ENCODE measurements around the gene ETHE1. TPM values are rescaled to one million over a fixed set of nuclear protein-coding genes. Genes with fewer than 3 reads are reported as not detected.
A peak's percentile ranks its signal among the peaks of the same experiment; 100 is the strongest.

ETHE1 gene
- 10 to 100 TPM; 62.1 to 64.4 TPM for total RNA-seq

- Mint-ChIP-seq H3K36me3 (ENCODE audit: low read depth) (peaks cover 3% of the 10 kb centered on the region), H3K4me1 (ENCODE audit: low read depth) (peaks cover 22% of the 10 kb centered on the region), H3K9me3 (no peaks in the 10 kb centered on the region), H3K27ac (peak within 1 kb of the TSS; percentile 96), H3K4me3 (peak within 1 kb of the TSS; percentile 97), H3K27me3 (ENCODE audit: low read depth) (no peaks in the 10 kb centered on the region)
- intact Hi-C loops (cut with micrococcal nuclease), result loop anchor here (2.0 to 5.0 kb wide), 2 partner anchors 22 to 255 kb away; partner anchors contain the start of genes KCNN4 and PHLDB3
- CTCF ChIA-PET, result interaction anchor here (1.1 to 6.1 kb wide), 7 partner anchors 7 to 95 kb away, joined by 3 to 49 read pairs (median 12); no protein-coding TSS in a partner anchor
- DNase-seq, result peak; percentile 73
Measured at GRCh38 chr19:43526884-43527859, at the start of gene ETHE1. Gene ETHE1 (minus strand): TSS chr19:43527201. CDS start chr19:43527177, 24 bp downstream.

- DNase-seq, result no peak
- Mint-ChIP-seq H3K4me3 (peak overlapping the region; percentile 62), H3K4me1 (ENCODE audit: low read depth) (peaks cover 33% of the 10 kb centered on the region), H3K9me3 (no peaks in the 10 kb centered on the region), H3K27ac (no peak overlapping the region), H3K27me3 (ENCODE audit: low read depth) (no peaks in the 10 kb centered on the region), H3K36me3 (ENCODE audit: low read depth) (peaks cover 10% of the 10 kb centered on the region)
- intact Hi-C loops (cut with micrococcal nuclease), result loop anchor here (1.0 to 2.0 kb wide), 6 partner anchors 14 to 209 kb away; partner anchors contain the start of genes IRGQ, ZNF428, ZNF575 and ZNF576
- CTCF ChIA-PET, result interaction anchor here (0.5 to 3.1 kb wide), 2 partner anchors 18 to 48 kb away, joined by 5 to 29 read pairs; no protein-coding TSS in a partner anchor
Measured at GRCh38 chr19:43575955-43576878, 49.2 kb upstream of the ETHE1 start.

DNA sequence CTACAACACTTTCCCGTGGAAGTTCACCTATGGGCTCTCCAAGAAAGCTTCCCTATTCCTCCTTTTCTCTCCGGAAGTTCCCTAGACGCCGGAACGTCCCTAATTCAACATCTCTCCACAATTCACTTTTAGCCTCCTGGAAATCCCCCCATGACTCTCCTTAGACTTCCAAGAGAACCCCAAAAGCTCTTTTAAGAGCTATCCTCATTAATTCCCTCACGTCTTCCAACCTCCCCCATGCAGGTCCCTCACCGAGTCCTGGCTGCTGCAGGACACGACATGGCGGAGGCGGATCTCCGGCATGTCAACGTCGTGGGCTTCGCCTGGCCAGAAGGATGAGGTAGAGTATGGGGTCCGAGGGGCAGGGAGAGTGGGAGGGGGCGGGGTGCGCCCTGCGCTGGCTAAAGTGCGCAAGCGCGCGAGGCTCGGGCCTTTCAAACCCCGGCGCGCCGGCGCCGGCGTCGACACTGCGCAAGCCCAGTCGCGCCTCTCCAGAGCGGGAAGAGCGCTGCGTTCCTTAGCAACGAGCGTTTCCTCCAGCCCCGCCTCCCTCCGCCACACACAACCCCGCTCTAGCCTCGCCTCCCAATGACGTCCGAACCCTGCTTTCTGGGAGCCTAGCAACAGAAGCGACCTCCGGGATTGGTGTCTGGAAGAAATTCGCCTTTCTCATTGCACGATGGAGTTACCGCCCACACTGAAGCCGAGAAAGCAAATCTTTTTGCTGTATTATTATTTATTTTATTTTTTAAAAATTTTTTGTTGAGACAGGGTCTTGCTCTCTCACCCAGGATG is 48.4 kb upstream of the ETHE1 start, which contains the start of the genes PINLYP and XRCC1:
Gene PINLYP (plus strand): TSS at position 646 of the 795 bp plus-strand sequence. CDS start 1,391 bp downstream, outside the sequence.
Gene XRCC1 (minus strand): TSS at position 372 of the 795 bp plus-strand sequence. CDS start 69 bp downstream, at position 303.
- intact Hi-C loops (cut with micrococcal nuclease), result loop anchor here (1.0 to 2.0 kb wide), 6 partner anchors 13 to 209 kb away; partner anchors contain the start of genes IRGQ, ZNF428, ZNF575 and ZNF576
- H3K27me3 Mint-ChIP-seq (ENCODE audit: low read depth), result no peaks in the 10 kb centered on the region

GRCh38 chr19:43574424-43575155 is 47.6 kb upstream of the ETHE1 start:
- no peak for DNase-seq
- H3K4me1 Mint-ChIP-seq (ENCODE audit: low read depth), result peaks cover 35% of the 10 kb centered on the region

More for the DNA sequence above, 48.4 kb upstream of the ETHE1 start, which contains the start of the genes PINLYP and XRCC1:
- Mint-ChIP-seq H3K36me3 (ENCODE audit: low read depth) (peaks cover 14% of the 10 kb centered on the region), H3K4me1 (ENCODE audit: low read depth) (peaks cover 37% of the 10 kb centered on the region), H3K27ac (peak within 1 kb of the TSS; percentile 94), H3K9me3 (no peaks in the 10 kb centered on the region), H3K4me3 (peak within 1 kb of the TSS; percentile 95)
- DNase-seq, result peak; percentile 99
- CTCF ChIA-PET, result interaction anchor here (0.6 to 3.1 kb wide), 6 partner anchors 10 to 113 kb away, joined by 3 to 29 read pairs (median 6); no protein-coding TSS in a partner anchor

DNA sequence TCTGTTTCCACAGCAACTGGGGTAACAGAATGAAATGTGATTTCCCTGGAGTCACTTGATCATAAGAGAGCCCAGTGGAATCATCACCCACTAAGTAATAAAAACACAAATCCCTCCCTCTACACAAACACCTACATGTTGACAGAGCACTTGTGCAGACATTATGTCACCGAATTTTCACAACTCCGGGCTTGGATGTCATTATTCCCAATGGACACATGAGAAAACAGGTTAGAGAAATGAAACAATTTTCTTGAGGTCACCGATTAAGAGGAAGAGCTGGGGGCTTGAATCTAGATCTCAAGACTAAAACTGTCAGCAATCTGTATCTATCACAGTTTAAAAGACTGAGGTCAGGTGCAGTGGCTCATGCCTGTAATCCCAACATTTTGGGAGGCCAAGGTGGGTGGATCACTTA is 45.2 kb upstream of the ETHE1 start:
- DNase-seq, result no peak
- peak overlapping the region; percentile 19 for H3K27ac Mint-ChIP-seq
- CTCF ChIA-PET, result interaction anchor here (1.2 to 5.2 kb wide), 2 partner anchors 16 to 20 kb away, joined by 5 to 28 read pairs; no protein-coding TSS in a partner anchor
- intact Hi-C loops (cut with micrococcal nuclease), result no loop called here
- H3K4me3 Mint-ChIP-seq, result no peak overlapping the region
- no peaks in the 10 kb centered on the region for H3K9me3 Mint-ChIP-seq
- H3K27me3 Mint-ChIP-seq (ENCODE audit: low read depth), result no peaks in the 10 kb centered on the region
- peaks cover 14% of the 10 kb centered on the region for H3K36me3 Mint-ChIP-seq (ENCODE audit: low read depth)
- H3K4me1 Mint-ChIP-seq (ENCODE audit: low read depth), result peaks cover 31% of the 10 kb centered on the region

More at GRCh38 chr19:43574424-43575155, 47.6 kb upstream of the ETHE1 start:
- Mint-ChIP-seq H3K27ac (peak overlapping the region; percentile 94), H3K36me3 (ENCODE audit: low read depth) (peaks cover 14% of the 10 kb centered on the region), H3K9me3 (no peaks in the 10 kb centered on the region), H3K27me3 (ENCODE audit: low read depth) (no peaks in the 10 kb centered on the region), H3K4me3 (peak overlapping the region; percentile 95)
- intact Hi-C loops (cut with micrococcal nuclease), result loop anchor here (1.0 to 2.0 kb wide), 6 partner anchors 12 to 210 kb away; partner anchors contain the start of genes IRGQ, ZNF428, ZNF575 and ZNF576
- CTCF ChIA-PET, result interaction anchor here (0.6 to 3.1 kb wide), 8 partner anchors 9 to 1169 kb away, joined by 3 to 29 read pairs (median 4); no protein-coding TSS in a partner anchor

DNA sequence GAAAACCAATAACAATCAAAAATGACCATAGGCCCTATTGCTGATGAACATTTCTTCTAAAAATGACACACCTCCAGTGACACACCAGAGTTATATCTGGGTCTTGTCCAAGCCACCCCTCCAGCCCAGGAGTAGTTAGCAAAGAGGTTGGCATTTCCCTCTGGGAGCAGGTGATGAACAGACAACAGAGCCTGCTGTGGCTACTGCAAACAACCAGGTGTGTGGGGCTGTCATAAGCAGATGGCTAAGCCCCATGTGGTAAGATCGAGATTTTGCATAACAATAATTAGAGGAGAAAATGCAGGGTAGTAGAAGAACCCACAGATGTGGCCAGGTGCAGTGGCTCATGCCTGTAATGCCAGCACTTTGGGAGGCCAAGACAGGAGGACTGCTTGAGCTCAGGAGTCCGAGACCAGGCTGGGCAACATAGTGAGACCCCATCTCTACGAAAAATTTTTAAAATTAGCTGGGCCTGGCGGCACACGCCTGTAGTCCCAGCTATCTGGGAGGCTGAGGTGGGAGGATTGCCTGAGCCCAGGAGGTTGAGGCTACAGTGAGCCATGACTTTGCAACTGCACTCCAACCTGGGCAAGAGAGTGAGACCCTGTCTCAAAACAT is 43.3 kb upstream of the ETHE1 start:
- no peak overlapping the region for H3K27ac Mint-ChIP-seq
- DNase-seq, result no peak

DNA sequence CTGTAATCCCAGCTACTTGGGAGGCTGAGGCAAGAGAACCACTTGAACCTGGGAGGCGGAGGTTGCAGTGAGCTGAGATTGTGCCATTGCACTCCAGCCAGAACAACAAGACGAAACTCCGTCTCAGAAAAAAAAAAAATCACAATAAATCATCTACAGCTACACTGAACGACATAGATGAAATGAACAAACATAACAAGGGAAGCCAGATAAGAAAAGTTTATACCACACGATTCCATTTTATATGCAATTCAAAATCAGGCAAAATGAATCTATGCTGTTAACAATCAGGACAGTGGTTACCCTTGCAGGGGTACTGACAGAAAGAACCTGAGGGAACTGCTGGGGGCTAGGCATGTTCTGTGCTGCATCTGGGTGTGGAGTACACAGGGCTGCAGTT is 42.7 kb upstream of the ETHE1 start:
- intact Hi-C loops (cut with micrococcal nuclease), result no loop called here
- CTCF ChIA-PET, result interaction anchor here (5.2 kb wide), 1 partner anchor 14 kb away, joined by 28 read pairs; no protein-coding TSS in a partner anchor
- H3K4me1 Mint-ChIP-seq (ENCODE audit: low read depth), result peaks cover 22% of the 10 kb centered on the region
- no peaks in the 10 kb centered on the region for H3K27me3 Mint-ChIP-seq (ENCODE audit: low read depth)
- no peak for DNase-seq
- peaks cover 11% of the 10 kb centered on the region for H3K36me3 Mint-ChIP-seq (ENCODE audit: low read depth)
- no peak overlapping the region for H3K27ac Mint-ChIP-seq
- H3K4me3 Mint-ChIP-seq, result no peak overlapping the region
- no peaks in the 10 kb centered on the region for H3K9me3 Mint-ChIP-seq

More for the DNA sequence above, 43.3 kb upstream of the ETHE1 start:
- no peaks in the 10 kb centered on the region for H3K27me3 Mint-ChIP-seq (ENCODE audit: low read depth)
- CTCF ChIA-PET, result interaction anchor here (1.5 to 5.2 kb wide), 2 partner anchors 14 to 24 kb away, joined by 11 to 28 read pairs; no protein-coding TSS in a partner anchor
- H3K9me3 Mint-ChIP-seq, result no peaks in the 10 kb centered on the region
- H3K4me1 Mint-ChIP-seq (ENCODE audit: low read depth), result peaks cover 22% of the 10 kb centered on the region
- intact Hi-C loops (cut with micrococcal nuclease), result no loop called here
- peaks cover 14% of the 10 kb centered on the region for H3K36me3 Mint-ChIP-seq (ENCODE audit: low read depth)
- H3K4me3 Mint-ChIP-seq, result no peak overlapping the region

DNA sequence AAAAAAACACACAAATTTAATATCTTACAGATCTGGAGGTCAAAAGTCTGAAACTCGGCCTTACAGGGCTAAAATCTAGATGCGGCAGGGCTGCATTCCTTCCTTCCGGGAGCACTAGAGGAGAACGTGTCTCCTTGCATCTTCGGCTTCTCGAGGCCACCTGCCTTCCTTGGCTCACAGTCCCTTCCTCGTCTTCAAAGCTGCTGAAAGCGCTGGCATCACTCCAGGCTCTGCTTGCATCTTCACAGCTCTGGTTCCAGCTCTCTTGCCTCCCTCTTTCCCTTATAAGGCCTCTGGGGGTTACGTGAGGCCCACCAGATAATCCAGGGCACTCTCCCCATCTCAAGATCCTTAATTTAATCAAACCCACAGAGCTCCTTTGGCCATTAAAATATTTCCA is 37.8 kb upstream of the ETHE1 start:
- H3K9me3 Mint-ChIP-seq, result no peaks in the 10 kb centered on the region
- CTCF ChIA-PET, result interaction anchor here (0.7 to 2.9 kb wide), 4 partner anchors 10 to 88 kb away, joined by 3 to 14 read pairs (median 6); partner anchors contain the start of genes IRGQ, XRCC1 and ZNF576
- no peak for DNase-seq
- H3K27me3 Mint-ChIP-seq (ENCODE audit: low read depth), result no peaks in the 10 kb centered on the region
- intact Hi-C loops (cut with micrococcal nuclease), result no loop called here
- peak overlapping the region; percentile 7 for H3K27ac Mint-ChIP-seq
- H3K4me1 Mint-ChIP-seq (ENCODE audit: low read depth), result peaks cover 43% of the 10 kb centered on the region
- H3K36me3 Mint-ChIP-seq (ENCODE audit: low read depth), result peaks cover 13% of the 10 kb centered on the region
- H3K4me3 Mint-ChIP-seq, result no peak overlapping the region

GRCh38 chr19:43563816-43564457 is 36.9 kb upstream of the ETHE1 start:
- H3K27me3 Mint-ChIP-seq (ENCODE audit: low read depth), result no peaks in the 10 kb centered on the region
- H3K4me3 Mint-ChIP-seq, result peak overlapping the region; percentile 4
- CTCF ChIA-PET, result interaction anchor here (0.7 to 2.9 kb wide), 4 partner anchors 9 to 131 kb away, joined by 3 to 14 read pairs (median 4); partner anchors contain the start of genes IRGQ and ZNF576
- H3K9me3 Mint-ChIP-seq, result no peaks in the 10 kb centered on the region
- DNase-seq, result no peak
- intact Hi-C loops (cut with micrococcal nuclease), result loop anchor here (2.0 kb wide), 1 partner anchor 17 kb away; no protein-coding TSS in a partner anchor
- peaks cover 15% of the 10 kb centered on the region for H3K36me3 Mint-ChIP-seq (ENCODE audit: low read depth)
- peak overlapping the region; percentile 96 for H3K27ac Mint-ChIP-seq
- H3K4me1 Mint-ChIP-seq (ENCODE audit: low read depth), result peaks cover 45% of the 10 kb centered on the region

All from activated naive CD4-positive, alpha-beta T cell treated with anti-CD3 and anti-CD28 coated beads for 36 hours (primary cell).